ENCODE measurements around the gene BPHL.
A peak's percentile ranks its signal among the peaks of the same experiment; 100 is the strongest.
"Not testable (repeated sequence)": the region's sequence is repeated elsewhere in the genome, so short reads cannot be mapped to it uniquely, and the experiment has no call there.

BPHL gene

DNA sequence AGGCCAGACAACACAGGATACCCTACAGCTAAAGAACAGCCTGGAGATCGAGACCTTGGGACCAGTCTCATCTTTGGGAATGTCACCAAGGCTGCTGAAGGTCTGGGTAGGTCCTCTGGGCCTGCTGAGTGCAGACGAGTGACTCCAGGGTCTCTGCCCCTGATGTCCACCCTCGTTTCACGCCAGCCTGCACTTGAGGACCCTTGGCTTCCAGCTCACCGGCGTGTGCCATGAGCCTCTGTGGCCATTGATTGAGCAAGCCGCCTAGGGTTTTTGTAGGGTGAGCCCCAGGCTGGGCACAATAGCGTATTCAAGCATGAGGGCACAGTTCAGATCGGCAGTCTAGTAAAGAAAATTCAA is 4.3 kb downstream of the BPHL start:
- DNase-seq (ENCODE audit: low spot score) = no peak

DNA sequence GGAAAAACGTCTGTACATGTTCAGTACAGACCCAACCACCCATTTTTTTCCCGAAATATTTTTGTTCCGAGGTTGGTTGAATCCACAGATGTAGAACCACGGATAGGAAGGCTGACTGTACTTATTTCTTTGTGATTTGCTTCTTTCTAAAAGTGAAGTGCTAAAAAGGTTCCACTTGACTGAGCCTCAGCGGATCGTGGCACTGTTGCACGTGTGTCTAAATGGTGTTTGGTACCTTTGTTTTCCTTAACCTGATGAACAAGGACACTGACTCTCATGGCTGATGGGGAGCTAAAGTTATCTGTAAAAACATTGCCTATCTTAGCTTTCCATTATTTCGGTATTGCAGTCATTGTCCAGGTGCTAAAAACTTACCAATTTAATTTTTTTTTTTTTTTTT is 6.2 kb downstream of the BPHL start:
- DNase-seq (ENCODE audit: low spot score) = peak; percentile 49

DNA sequence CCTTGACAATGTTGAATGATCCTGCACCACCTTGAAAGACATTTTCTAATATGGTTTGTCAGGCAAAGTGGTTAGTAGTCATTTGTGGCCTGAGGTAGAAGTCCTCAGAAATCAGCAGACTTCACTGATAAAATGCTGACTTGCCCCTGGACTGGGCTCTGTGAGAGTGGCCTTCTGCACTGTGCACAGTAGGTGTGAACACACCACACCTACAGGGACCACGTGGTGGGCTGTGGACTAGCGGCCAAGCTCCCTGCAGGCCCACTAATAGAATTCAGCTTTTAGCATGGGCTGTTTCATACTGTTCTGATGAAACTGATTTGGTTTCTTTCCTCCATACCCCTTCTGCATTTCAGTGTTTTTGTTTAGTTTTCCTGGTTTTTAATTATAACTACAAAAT is 7.3 kb downstream of the BPHL start:
- DNase-seq (ENCODE audit: low spot score) = no peak

DNA sequence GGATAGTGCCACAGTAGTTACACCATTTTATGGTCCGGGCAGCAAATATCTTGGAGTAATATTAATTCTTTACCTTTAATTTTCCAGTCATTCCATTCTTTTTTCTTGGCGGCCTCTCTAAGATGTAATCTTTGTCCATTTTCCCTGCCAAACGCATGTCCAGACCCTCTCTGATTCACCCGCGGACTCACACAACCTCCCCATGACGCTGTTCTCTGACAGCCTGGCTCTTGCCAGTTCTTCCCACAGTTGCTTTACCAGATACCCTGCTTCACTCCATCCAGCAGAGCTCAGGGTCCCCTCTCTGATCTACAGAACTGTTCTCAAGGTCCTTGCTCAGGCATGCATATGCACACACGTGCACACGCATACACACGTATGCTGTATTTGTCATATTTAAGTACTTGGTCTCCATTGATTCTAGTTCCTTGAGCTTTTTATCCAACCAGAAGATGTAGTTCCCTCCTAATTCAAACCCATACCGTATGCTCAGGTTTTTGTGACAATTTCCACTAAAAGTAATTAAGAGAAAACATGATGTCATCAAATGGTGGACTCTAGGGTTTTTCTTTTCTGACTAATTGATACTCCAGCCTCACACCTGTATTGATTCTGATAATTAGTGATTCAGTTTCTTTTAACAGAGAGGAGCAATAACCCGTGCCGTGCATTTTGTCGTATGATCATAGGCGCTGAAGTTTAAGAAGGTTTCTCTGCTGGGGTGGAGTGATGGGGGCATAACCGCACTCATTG is 10.0 kb downstream of the BPHL start:
- DNase-seq (ENCODE audit: low spot score) = no peak

DNA sequence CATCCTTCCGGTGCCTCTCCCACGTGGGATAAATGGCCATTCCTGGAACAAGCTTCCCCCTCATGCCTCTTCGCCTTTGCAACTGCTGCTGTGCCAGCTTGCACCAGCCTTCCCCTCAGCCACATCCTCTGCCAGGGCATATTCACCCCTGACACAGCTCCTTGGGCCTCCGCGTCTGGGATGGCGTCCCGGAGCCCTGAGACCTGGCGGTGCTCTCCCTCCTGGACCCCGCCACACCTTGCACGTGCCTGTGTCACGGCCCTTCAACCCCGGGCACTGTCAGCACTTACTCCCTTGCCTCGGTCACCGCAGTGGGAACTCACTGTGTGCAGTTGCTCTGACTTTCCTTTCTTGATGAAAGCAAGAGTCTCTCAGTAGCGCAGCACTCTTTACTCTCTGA is 13.2 kb downstream of the BPHL start:
- no peak for DNase-seq (ENCODE audit: low spot score)

DNA sequence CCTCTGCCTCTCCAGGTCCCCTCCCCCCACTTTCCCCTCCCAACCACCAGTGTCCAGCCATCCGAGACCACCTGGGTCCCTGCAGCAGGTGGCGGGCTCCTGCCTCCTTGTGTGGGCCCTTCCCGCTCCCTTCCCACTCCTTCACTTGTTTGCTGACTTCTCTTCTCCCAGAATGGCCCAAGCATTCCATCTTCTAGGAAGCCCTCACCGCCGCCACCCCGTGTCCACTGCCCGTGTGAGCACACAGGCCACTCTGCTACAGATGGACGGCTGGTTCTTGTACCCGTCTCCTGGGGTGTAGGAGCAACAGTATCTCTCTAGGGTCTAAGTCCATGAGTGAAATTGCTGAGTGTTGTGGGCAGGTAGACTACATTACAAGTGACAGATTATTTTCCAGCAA is 15.0 kb downstream of the BPHL start:
- no peak for DNase-seq (ENCODE audit: low spot score)

DNA sequence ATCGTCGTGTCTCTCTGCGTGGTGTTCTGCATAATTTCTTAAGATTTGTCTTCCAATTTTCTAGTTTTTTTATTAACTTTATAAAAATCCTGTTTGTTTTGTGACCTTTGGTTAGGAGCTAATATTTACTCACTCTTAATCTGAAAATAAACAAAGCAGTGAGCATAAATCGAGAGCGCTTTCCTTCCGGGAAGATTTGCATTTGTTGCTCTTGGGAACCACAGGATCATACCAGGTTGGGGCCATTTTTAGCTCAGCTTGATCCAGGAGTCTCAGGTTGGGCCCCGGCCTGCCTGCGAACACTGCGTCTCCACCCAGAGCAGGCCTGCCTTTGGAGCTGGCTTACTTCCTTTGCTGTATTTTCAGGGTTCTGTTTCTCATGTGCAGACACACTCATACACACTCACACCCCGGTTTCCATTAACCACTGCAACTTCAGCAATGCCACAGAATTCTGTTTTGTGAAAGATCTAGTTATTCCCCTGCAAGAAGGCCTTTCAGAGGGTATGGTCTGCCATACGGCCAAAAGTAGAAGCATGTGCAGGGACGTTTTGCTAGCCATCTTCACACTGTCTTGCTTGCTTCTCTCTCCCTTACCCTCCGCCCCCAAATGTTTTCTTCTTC is 17.3 kb downstream of the BPHL start:
- DNase-seq (ENCODE audit: low spot score) = no peak

DNA sequence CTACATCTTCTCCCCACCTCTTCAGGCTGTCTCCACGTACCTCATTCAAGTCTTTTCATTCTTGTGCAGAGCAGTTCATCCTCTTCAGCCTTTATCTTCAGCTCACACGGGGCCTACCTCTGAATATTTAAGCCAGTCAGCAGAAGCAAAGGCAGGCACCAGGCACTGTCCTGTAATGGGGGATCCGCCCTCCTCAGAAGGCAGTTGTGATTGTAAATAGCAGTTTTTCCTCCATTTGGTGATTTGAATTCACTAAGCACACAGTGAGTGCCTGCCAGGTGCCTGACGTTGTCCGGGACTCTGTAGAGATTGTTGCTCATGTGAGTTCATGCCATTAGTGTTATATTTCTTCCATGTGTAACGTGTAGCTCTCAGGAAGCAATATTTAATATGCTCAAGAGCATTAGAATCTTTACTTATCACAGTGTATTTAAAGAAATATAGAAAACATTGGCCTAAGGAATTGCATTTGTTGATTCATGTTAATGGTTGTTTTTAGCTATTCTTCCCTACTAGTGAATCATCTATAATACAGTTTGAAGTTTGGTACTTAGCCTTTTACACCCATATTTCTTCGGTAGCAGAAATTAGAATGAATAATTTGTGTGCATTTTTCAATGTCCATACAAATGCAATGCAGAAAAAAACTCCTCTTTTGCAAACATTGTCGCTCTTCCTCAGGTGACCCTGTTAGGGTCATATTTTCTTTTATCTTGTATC is 17.9 kb downstream of the BPHL start:
- no peak for DNase-seq (ENCODE audit: low spot score)

DNA sequence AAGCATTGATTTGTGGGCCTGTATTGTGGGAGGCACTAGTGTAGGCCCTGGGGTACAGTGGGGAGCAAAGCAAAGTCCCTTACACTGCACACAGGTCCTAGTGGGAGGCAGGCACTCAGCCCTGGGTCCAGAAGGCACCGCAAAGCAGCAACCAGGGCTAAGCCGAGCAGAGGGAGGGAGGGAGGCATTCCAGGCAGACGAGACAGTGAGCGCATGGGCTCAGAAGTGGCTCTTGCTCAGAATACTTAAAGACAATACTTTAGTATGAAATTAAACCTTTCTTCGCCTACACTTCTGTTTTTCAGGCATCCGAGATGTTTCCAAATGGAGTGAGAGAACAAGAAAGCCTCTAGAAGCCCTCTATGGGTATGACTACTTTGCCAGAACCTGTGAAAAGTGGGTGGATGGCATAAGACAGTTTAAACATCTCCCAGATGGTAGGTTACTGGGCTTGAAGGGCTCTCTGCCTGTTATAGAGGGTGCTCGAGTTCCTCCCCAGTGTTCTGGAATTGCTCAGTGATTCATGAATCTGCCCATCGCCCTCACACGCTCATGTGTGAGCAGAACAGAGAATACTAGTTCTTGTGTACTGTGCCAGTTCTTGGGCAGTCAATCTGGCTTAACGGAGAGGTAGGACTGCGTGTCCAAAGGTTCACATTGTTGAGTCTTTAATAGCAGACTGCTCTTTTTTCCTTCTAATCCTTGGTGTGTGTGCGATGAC is 18.7 kb downstream of the BPHL start:
- no peak for DNase-seq (ENCODE audit: low spot score)

DNA sequence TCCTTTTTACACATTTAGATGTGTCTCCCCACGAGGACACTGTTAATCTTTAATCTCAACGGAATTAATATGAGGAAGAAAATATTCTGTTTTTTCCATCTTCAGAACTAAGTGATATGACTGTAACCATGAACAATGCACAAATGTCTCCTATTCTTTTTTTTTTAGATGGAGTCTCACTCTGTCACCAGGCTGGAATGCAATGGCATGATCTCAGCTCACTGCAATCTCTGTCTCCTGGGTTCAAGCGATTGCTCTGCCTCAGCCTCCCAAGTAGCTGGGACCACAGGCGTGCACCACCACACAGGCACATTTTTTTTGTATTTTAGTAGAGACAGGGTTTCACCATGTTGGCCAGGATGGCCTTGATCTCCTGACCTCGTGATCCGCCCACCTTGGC is 19.4 kb downstream of the BPHL start:
- DNase-seq (ENCODE audit: low spot score) = not testable (repeated sequence)

DNA sequence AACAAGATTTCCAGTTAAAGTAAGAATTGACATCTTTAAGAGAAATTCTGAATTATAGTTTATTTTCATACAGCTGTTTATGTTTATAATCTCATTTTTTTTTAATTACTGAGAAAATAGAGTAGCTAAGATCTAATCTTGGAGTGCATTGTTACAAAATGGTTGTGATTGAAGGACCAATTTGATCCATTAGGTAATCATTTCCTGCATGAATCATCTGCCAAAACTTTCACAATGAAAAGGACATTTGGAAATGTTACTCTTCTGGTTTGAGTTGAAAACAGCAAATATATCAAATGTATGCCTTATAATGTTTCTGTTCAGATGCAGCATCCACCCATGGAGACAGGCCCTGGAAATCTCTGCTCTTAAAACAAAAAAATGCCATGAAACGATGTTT is 19.8 kb downstream of the BPHL start:
- DNase-seq (ENCODE audit: low spot score) = no peak

DNA sequence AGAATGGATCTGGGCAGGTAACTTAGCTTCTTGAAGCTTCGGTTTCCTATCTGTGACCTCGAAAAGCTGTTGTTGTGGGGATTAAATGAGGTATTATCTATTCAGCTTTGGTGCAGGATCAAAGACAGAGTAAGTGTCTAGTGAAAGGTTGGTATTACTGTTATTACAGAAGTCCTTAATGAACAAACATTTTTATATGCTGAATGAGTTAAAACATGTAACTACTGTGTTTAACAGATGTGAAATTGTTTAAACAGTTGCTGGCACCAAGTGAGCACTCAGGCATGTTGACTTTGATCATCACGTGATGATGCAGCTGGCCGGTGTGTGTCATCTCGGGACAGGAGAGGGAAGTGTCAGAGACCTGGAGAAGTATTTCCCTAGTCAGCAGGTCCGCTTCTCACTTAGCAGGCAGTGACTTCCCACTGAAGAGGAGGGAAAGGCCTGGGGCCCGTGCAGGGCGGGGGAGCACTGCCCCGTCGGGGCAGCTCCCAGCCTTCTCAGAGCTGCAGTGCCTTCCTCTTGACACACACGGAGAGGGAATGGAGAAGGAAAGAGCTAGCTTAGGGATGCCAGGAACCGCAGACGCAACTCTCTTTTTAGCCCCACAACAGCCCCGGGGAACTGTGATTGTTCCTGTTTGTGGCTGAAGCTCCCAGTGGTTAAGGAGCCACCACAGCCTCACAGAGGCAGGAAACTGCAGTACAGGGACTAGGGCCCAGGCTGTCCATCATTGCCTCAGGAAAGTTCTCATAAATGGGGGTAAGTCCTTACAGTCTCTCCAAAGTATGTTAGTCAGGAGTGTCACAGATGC is 20.8 kb downstream of the BPHL start:
- peak; percentile 71 for DNase-seq (ENCODE audit: low spot score)

DNA sequence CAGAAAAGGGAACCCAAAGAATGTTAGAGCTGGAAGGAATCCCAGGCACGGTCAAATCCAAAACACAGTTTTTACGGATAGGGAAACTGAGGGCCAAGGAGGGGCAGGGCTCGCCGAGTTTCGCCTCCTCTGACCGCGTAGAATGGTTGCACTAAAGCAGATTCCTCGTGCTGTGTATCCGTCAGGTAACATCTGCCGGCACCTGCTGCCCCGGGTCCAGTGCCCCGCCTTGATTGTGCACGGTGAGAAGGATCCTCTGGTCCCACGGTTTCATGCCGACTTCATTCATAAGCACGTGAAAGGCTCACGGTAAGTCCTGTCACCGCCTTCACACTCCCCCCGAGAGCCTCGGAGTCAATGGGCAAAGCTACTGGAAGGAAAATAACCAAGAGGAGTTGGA is 21.7 kb downstream of the BPHL start:
- DNase-seq (ENCODE audit: low spot score) = no peak

DNA sequence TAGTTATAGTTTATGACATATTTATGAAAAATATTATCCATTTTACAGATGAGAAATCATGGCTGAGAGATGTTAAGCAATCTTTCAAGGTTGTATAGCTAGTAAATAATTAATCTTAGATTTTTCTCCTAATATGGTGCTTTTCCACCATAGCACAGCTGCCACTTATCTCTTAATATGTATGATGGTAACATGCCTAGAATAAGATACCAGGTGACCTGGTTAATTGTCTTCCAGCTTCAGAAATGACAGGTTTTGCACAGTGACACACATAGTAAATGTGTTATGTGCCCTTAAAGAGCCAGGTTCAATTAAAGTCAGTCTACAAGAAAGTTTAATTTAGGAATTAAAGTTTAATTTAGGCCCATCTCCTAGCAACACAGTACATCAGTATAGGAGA is 24.0 kb downstream of the BPHL start:
- DNase-seq (ENCODE audit: low spot score) = no peak

DNA sequence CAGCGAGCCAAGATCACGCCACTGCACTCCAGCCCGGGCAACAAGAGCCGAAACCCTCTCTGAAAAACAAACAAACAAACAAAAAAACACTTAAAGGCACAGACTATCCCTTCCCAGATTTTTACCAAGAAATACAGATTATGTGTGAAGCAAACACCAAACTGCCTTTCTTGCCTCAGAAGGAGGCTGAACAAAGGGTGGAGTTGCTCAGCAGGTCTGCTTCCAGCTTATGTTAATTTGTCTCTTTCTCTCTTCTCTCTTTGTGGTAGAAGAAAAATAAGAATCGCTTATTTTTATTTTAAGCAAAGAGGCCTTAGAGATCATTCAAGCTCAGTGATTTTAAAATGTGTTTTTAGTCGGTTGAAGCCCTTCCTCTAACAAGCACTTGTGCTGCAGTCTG is 24.6 kb downstream of the BPHL start:
- no peak for DNase-seq (ENCODE audit: low spot score)

DNA sequence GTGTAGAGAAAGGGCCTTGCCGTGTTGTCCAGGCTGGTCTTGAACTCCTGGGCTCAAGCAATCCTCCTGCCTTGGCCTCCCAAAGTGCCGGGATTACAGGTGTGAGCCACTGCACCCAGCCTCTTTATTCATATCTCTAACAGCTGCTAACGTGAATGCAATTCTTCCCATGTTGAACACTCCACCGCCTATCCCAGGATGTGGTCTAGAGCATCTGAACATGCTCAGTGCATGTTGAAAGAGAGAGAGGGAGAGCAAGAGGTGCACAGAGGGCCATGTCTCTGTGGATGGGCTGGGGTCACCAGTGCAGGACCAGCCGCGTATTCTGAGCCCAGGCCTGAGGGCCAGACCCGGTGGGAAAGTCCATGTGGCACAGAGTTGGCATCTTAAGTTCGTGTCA is 26.1 kb downstream of the BPHL start:
- no peak for DNase-seq (ENCODE audit: low spot score)

DNA sequence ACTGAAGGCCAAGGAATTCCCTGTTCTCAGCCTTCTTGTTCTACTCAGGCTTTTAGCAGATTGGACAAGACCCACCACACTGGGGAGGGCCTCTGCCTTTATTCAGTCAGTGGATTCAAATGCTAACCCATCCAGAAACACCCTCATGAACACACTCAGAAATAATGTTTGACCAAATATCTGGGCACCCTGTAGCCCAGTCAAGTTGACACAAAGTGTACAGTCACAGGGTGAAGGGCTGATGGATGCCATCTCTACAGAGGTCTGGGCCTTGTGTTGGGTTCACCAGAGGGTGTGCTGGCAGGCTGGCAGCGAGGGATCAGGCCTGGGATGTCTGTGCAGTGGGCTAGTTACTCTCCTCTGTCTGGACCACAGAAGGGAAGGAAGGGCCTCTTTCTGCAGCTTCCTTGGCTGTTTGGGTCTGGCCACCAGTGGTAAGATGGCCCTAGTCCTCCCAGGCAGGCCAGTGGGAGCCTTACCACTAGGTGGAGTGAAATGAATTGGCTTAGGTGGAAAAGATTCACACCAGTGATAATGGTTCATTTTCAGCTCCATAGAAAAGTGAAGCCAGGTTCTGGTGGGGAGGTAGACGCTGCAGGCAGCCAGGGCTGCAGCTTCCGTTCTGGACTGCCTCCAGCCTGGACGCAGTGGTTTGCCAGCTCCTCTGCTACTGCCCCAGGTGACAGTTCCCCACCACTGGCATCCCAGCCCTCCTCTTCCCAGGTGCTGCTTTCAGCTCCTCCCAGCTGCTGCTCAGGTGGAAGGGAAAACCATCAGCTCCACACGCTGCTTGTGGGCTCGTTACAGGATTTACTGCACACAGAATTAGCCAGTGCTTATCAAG is 29.6 kb downstream of the BPHL start:
- no peak for DNase-seq (ENCODE audit: low spot score)

DNA sequence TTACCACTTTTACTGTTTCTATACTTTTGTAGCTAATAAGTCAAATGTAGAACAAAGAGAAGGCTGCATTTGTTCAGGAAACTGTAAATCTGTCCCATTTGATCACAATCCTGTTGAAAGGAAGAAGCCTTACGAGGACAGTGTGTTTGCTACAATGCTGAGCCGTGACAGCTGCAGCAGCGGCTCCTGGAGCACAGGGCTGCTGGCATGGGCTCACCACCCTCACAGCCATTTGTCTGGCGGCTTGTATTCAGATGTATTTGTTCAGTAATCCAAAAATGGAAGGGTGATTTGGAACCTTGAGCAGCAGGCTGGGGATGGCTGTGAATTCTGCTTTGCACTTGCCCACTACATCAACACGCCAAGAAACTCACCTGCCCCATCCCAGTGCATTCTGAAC is 33.2 kb downstream of the BPHL start:
- no peak for DNase-seq (ENCODE audit: low spot score)

DNA sequence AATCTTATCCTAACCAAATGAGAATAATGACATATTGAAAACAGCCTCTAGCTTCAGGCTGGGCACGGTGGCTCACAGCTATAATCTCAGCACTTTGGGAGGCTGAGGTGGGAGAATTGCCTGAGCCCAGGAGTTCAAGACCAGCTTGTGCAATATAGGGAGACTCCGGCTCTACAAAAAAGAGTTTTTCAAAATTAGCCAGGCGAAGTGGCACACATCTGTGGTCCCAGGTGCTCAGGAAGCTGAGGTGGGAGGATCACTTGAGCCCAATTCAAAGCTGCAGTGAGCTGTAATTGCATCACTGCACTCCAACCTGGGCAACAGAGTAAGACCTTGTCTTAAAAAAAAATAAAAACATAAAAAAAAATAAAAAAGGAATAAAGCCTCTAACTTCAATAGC is 34.2 kb downstream of the BPHL start:
- DNase-seq (ENCODE audit: low spot score) = peak; percentile 43

DNA sequence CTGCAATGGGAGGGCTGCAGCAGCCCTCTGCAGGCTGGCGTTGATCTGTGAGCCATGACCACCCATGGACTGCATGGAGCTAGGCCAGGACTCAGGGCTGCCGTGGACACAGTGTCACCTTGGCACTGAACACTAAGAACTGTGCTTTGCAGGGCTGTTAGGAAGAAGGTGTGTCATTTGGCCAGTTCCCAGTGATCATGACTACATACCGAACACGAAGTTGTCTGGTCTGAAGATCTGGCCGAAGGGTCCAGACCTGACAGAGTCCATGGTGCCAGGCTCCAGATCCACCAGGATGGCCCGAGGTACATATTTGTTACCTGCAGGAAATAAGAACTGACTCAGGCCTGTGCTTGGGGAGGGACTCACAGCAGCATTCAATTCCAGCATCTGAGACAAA is 36.9 kb downstream of the BPHL start:
- not testable (repeated sequence) for DNase-seq (ENCODE audit: low spot score)

All from NAMALWA (cell line).